ENCODE results near the gene SPHK2.
"Not testable (repeated sequence)": the region's sequence is repeated elsewhere in the genome, so short reads cannot be mapped to it uniquely, and the experiment has no call there.

Gene SPHK2

DNA sequence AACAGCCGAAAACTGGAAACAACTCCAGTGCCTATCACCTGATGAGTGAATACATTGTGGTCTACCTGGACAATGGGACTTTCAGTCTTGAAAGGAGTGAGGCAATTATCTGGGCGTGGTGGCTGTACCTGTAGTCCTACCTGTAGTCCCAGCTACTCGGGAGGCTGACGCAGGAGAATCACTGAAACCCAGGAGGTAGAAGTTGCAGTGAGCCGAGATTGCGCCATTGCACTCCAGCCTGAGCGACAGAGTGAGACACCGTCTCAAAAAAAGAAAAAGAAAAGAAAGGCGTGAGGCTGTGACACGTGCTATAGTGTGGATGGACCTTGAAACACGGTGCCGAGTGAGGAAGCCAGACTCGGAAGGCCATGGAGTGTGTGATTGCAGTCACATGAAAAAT, 57.6 kb downstream of the SPHK2 start:
- DNase-seq (ENCODE audit: low read depth in 2 of 3, low spot score in 1 of 3), result no peak

DNA sequence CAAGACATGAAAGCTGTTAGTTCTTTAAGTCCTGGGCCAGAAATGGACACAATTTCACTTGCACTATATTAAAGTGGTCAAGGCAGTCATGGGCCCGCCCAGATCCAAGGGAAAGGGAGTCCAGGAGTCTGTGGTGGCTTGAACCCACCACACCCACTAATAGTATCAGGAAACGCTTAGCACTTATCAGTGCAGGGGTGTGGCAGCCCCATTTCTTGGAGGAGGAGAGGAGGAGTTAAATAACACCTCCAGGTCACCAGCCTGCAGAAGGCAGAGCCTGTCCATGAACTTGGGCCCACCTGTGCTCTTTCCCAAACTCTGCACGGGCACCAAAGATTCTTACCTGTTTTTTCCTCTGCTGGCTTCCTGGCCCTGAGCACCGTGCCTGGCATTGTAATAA, 58.9 kb downstream of the SPHK2 start:
- no peak for DNase-seq (ENCODE audit: low read depth in 2 of 3, low spot score in 1 of 3)

DNA sequence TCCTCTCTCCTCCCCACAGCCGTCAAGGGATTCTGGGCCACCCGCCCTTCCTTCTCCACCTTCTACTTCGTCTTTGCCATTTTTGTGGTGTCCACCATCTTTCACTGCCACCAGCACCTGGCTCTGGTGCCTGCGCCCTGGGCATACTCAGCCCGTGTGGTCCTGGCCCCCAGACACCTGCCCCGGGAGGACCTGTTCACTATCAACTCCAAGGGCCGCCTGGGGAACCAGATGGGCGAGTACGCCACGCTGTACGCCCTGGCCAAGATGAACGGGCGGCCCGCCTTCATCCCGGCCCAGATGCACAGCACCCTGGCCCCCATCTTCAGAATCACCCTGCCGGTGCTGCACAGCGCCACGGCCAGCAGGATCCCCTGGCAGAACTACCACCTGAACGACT, 60.7 kb downstream of the SPHK2 start:
- not testable (repeated sequence) for DNase-seq (ENCODE audit: low read depth in 2 of 3, low spot score in 1 of 3)
